ENCODE data around the gene HSPB9. TPM values are rescaled to one million over a fixed set of nuclear protein-coding genes. Genes with fewer than 3 reads are reported as not detected.

HSPB9 gene
- total RNA-seq, 2 experiments from 2014 or later, result not detected

GRCh38 chr17:42116705-42117396 is 5.8 kb upstream of the HSPB9 start:
- no peak overlapping the region for H3K4me3 Mint-ChIP-seq
- peaks cover 35% of the 10 kb centered on the region for H3K36me3 Mint-ChIP-seq (ENCODE audit: low read depth)
- peaks cover 59% of the 10 kb centered on the region for H3K4me1 Mint-ChIP-seq
- POLR2A ChIA-PET, result interaction anchor here (0.6 kb wide), 1 partner anchor 413 kb away, joined by 7 read pairs; no protein-coding TSS in a partner anchor
- H3K9me3 Mint-ChIP-seq, result no peaks in the 10 kb centered on the region
- no peaks in the 10 kb centered on the region for H3K27me3 Mint-ChIP-seq
- peak overlapping the region; percentile 65 for H3K27ac Mint-ChIP-seq
- CTCF ChIA-PET, result interaction anchor here (1.0 to 8.5 kb wide), 6 partner anchors 11 to 100 kb away, joined by 3 to 71 read pairs (median 11); partner anchors contain the start of genes DNAJC7 and NKIRAS2
- DNase-seq, result peak; percentile 92

GRCh38 chr17:42117397-42118125 is 5.0 kb upstream of the HSPB9 start:
- H3K27ac Mint-ChIP-seq, result no peak overlapping the region
- CTCF ChIA-PET, result interaction anchor here (0.9 to 4.2 kb wide), 10 partner anchors 10 to 154 kb away, joined by 3 to 16 read pairs (median 4); partner anchors contain the start of genes DNAJC7 and NKIRAS2
- POLR2A ChIA-PET, result interaction anchor here (1.0 kb wide), 1 partner anchor 100 kb away, joined by 3 read pairs; the partner anchor contains the start of gene DNAJC7

GRCh38 chr17:42118126-42118510 is 4.5 kb upstream of the HSPB9 start:
- DNase-seq, result no peak
- no peak overlapping the region for H3K4me3 Mint-ChIP-seq
- H3K27ac Mint-ChIP-seq, result no peak overlapping the region
- POLR2A ChIA-PET, result interaction anchor here (1.0 kb wide), 1 partner anchor 101 kb away, joined by 3 read pairs; the partner anchor contains the start of gene DNAJC7
- H3K27me3 Mint-ChIP-seq, result no peaks in the 10 kb centered on the region
- CTCF ChIA-PET, result interaction anchor here (0.9 to 4.2 kb wide), 10 partner anchors 10 to 155 kb away, joined by 3 to 16 read pairs (median 3); partner anchors contain the start of genes DNAJC7 and NKIRAS2
- peaks cover 50% of the 10 kb centered on the region for H3K4me1 Mint-ChIP-seq
- peaks cover 28% of the 10 kb centered on the region for H3K36me3 Mint-ChIP-seq (ENCODE audit: low read depth)
- H3K9me3 Mint-ChIP-seq, result no peaks in the 10 kb centered on the region

More at GRCh38 chr17:42117397-42118125, 5.0 kb upstream of the HSPB9 start:
- Mint-ChIP-seq H3K27me3 (no peaks in the 10 kb centered on the region), H3K4me3 (no peak overlapping the region), H3K9me3 (no peaks in the 10 kb centered on the region), H3K36me3 (ENCODE audit: low read depth) (peaks cover 31% of the 10 kb centered on the region), H3K4me1 (peaks cover 55% of the 10 kb centered on the region)
- no peak for DNase-seq

- Mint-ChIP-seq H3K9me3 (no peaks in the 10 kb centered on the region), H3K27ac (no peak overlapping the region), H3K4me3 (peak overlapping the region; percentile 35), H3K36me3 (ENCODE audit: low read depth) (peaks cover 28% of the 10 kb centered on the region), H3K4me1 (peaks cover 50% of the 10 kb centered on the region), H3K27me3 (no peaks in the 10 kb centered on the region)
- peak; percentile 63 for DNase-seq
- ChIA-PET CTCF (interaction anchor here (0.9 to 4.2 kb wide), 12 partner anchors 8 to 155 kb away, joined by 3 to 16 read pairs (median 3); partner anchors contain the start of genes DNAJC7 and NKIRAS2), POLR2A (interaction anchor here (1.0 kb wide), 1 partner anchor 101 kb away, joined by 3 read pairs; the partner anchor contains the start of gene DNAJC7)
Observed at GRCh38 chr17:42118545-42118944, 4.1 kb upstream of the HSPB9 start.

DNA sequence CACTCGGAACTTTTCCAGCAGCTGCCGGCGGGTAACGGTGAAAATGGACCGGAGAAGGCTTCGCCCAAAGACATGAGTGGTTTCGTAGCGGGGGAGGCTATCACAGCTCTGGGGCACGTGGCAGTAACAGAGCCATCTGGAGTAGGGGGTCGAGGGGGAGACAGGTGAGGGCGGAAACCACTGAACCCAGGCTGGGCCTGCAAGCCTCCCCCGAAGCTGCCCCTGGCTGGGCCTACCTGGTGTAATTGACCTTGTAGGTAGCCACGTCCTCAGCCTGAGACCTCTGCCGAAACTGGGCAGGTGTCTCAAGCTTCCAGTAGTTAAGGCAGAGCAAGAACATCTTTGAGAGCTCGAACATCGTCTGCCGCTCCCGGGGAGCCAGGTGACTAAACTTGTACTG is 3.3 kb upstream of the HSPB9 start:
- H3K27me3 Mint-ChIP-seq, result no peaks in the 10 kb centered on the region
- peaks cover 45% of the 10 kb centered on the region for H3K4me1 Mint-ChIP-seq
- no peak for DNase-seq
- CTCF ChIA-PET, result interaction anchor here (0.6 to 4.2 kb wide), 10 partner anchors 8 to 158 kb away, joined by 3 to 16 read pairs (median 3); partner anchors contain the start of genes DNAJC7 and NKIRAS2
- H3K4me3 Mint-ChIP-seq, result peak overlapping the region; percentile 35
- POLR2A ChIA-PET, result no interaction called here
- H3K36me3 Mint-ChIP-seq (ENCODE audit: low read depth), result peaks cover 24% of the 10 kb centered on the region
- H3K27ac Mint-ChIP-seq, result peak overlapping the region; percentile 50
- no peaks in the 10 kb centered on the region for H3K9me3 Mint-ChIP-seq

DNA sequence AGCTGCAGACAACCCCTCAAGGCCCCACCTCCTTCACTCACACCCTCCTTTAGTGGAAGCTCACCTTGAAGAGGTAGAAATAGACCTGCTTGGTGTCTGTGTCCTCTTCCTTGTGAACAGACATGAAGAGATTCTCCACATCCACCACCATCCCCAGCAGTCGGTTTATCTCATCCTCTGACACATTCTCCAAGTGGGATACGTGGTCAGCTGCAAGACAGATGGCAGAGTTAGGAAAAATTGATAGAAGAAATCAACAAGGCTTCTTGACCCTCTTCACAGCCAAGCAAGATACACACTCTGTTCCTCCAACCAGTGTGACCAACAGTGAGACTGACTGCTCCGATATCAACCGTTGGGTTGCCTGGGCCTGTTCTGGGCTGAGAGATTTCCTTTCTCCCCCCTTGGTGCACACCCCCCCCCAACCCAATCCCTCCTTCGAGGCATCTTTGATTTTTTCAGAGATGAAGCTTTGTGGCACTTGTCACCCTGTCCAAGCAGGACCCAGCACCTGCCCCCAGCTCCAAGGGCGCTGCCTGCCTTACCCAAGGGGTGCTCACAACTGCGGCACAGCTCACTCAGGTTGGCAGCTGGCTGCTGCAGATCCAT is 2.3 kb upstream of the HSPB9 start:
- CTCF ChIA-PET, result interaction anchor here (0.5 to 4.2 kb wide), 9 partner anchors 10 to 1437 kb away, joined by 3 to 16 read pairs (median 3); partner anchors contain the start of genes DNAJC7 and NKIRAS2
- H3K27me3 Mint-ChIP-seq, result no peaks in the 10 kb centered on the region
- peak overlapping the region; percentile 69 for H3K27ac Mint-ChIP-seq

GRCh38 chr17:42120770-42121769 is 1.5 kb upstream of the HSPB9 start, which contains the start of gene KAT2A:
Gene KAT2A (minus strand): TSS chr17:42121367. CDS start chr17:42121304, 63 bp downstream.
- Mint-ChIP-seq H3K9me3 (no peaks in the 10 kb centered on the region), H3K4me1 (peaks cover 31% of the 10 kb centered on the region), H3K27ac (peak within 1 kb of the TSS; percentile 73), H3K36me3 (ENCODE audit: low read depth) (peaks cover 24% of the 10 kb centered on the region), H3K4me3 (peak within 1 kb of the TSS; percentile 67), H3K27me3 (no peaks in the 10 kb centered on the region)
- DNase-seq, result peak; percentile 75
- ChIA-PET CTCF (interaction anchor here (0.6 to 4.2 kb wide), 5 partner anchors 9 to 104 kb away, joined by 3 to 16 read pairs (median 3); partner anchors contain the start of gene DNAJC7), POLR2A (interaction anchor here (0.6 kb wide), 1 partner anchor 11 kb away, joined by 6 read pairs; no protein-coding TSS in a partner anchor)

More for the DNA sequence above, 2.3 kb upstream of the HSPB9 start:
- POLR2A ChIA-PET, result interaction anchor here (0.6 kb wide), 1 partner anchor 10 kb away, joined by 6 read pairs; no protein-coding TSS in a partner anchor
- DNase-seq, result no peak
- Mint-ChIP-seq H3K4me3 (peak overlapping the region; percentile 67), H3K36me3 (ENCODE audit: low read depth) (peaks cover 23% of the 10 kb centered on the region), H3K4me1 (peaks cover 39% of the 10 kb centered on the region), H3K9me3 (no peaks in the 10 kb centered on the region)

- Mint-ChIP-seq H3K4me3 (no peak overlapping the region), H3K9me3 (no peaks in the 10 kb centered on the region), H3K27me3 (no peaks in the 10 kb centered on the region), H3K36me3 (ENCODE audit: low read depth) (peaks cover 39% of the 10 kb centered on the region), H3K4me1 (peaks cover 17% of the 10 kb centered on the region), H3K27ac (no peak overlapping the region)
- POLR2A ChIA-PET, result no interaction called here
- CTCF ChIA-PET, result interaction anchor here (1.0 to 1.6 kb wide), 2 partner anchors 10 to 158 kb away, joined by 3 to 4 read pairs; partner anchors contain the start of gene CNP
- DNase-seq, result no peak
Observed at GRCh38 chr17:42124256-42124655, 1.7 kb downstream of the HSPB9 start.

GRCh38 chr17:42125565-42125964 is 3.0 kb downstream of the HSPB9 start:
- peaks cover 40% of the 10 kb centered on the region for H3K36me3 Mint-ChIP-seq (ENCODE audit: low read depth)
- ChIA-PET CTCF (interaction anchor here (0.5 to 1.6 kb wide), 3 partner anchors 9 to 264 kb away, joined by 3 to 5 read pairs (median 4); partner anchors contain the start of gene CNP), POLR2A (no interaction called here)
- H3K27me3 Mint-ChIP-seq, result no peaks in the 10 kb centered on the region
- H3K4me3 Mint-ChIP-seq, result no peak overlapping the region
- no peak overlapping the region for H3K27ac Mint-ChIP-seq
- no peaks in the 10 kb centered on the region for H3K9me3 Mint-ChIP-seq
- peaks cover 7% of the 10 kb centered on the region for H3K4me1 Mint-ChIP-seq
- DNase-seq, result no peak

- H3K27ac Mint-ChIP-seq, result no peak overlapping the region
- CTCF ChIA-PET, result interaction anchor here (0.6 to 1.2 kb wide), 2 partner anchors 25 to 107 kb away, joined by 3 to 4 read pairs; partner anchors contain the start of gene NKIRAS2
- no peaks in the 10 kb centered on the region for H3K27me3 Mint-ChIP-seq
- no peak overlapping the region for H3K4me3 Mint-ChIP-seq
- peaks cover 11% of the 10 kb centered on the region for H3K4me1 Mint-ChIP-seq
- POLR2A ChIA-PET, result no interaction called here
- H3K9me3 Mint-ChIP-seq, result no peaks in the 10 kb centered on the region
- H3K36me3 Mint-ChIP-seq (ENCODE audit: low read depth), result peaks cover 48% of the 10 kb centered on the region
- DNase-seq, result no peak
Observed at GRCh38 chr17:42126836-42127235, 4.2 kb downstream of the HSPB9 start.

- peaks cover 16% of the 10 kb centered on the region for H3K4me1 Mint-ChIP-seq
- H3K9me3 Mint-ChIP-seq, result no peaks in the 10 kb centered on the region
- no peak overlapping the region for H3K4me3 Mint-ChIP-seq
- H3K27ac Mint-ChIP-seq, result peak overlapping the region; percentile 19
- ChIA-PET POLR2A (no interaction called here), CTCF (interaction anchor here (0.6 to 1.3 kb wide), 9 partner anchors 10 to 550 kb away, joined by 3 to 5 read pairs (median 4); partner anchors contain the start of gene NKIRAS2)
- no peaks in the 10 kb centered on the region for H3K27me3 Mint-ChIP-seq
- H3K36me3 Mint-ChIP-seq (ENCODE audit: low read depth), result peaks cover 48% of the 10 kb centered on the region
- DNase-seq, result no peak
Observed at GRCh38 chr17:42127414-42127813, 4.8 kb downstream of the HSPB9 start.

Measured in activated CD4-positive, alpha-beta T cell treated with anti-CD3 and anti-CD28 coated beads, Interleukin-2, amount 10 ng/mL, durations not matched to agents 7 days and 5 days (primary cell).